Limb (tissue), 2 donors: Measurements from ENCODE around the gene AAR2.

Experiments used
- DNase-seq, 2 donors: peaks; one replicate each; pipeline ENCODE4 v3.0.0-alpha.2; 2016; ENCODE audit errors: extremely low spot score in 2 of 2

Gene AAR2

DNA sequence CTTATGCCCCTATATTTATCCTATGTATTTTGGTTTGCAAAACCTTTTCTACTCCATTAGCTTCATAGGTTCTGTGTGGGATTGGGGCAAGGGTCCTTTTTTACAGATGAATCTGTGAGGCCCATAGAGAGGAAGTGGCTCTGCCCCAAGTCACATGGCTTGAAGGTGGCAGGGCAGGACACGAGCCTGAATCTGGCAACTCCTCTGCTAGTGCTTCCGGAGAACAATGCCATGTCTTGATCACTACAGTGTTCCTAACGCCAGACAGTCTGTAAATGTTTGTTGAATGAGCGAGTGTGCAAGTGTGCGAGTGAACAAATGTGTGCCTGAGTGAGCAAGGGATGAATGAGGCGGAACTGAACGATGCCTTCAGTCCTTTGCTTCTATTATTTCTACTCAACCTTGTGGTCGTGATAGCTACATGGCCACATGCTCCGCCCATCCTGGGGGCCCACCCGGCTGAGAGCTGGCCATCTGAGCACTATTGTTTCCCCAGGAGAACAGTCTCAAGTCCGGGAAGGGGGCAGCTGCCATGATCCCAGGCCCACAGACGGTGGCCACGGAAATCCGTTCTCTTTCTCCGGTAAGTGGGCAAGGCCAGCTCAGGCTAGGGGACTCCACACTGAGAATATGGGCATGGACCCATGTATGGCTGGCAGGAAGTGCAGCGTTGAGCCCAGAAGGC lies 17.8 kb upstream of the AAR2 start:
- DNase-seq = no peak

- no peak for DNase-seq
These were observed 16.5 kb upstream of the AAR2 start for GRCh38 chr20:36219671-36220220.

DNA sequence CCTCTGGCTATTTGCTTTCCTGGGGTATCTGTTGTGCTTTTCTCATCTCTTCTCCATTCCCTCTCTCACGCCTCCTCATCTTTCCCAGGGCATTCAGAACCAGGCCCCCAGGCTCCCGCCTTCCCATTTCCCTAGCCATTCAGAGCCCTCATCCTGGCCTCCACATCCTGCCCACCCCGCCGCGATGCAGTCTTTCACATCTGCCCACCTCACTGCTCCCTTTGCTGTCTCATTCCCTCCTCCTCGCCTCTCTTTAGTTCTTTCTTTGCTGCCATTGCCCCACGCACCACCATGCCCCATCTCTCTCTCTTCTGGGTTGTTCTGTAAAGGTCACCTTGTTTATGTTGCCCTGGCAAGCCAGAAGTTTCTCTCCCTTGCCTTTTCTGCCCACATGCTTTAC lies 10.6 kb upstream of the AAR2 start:
- DNase-seq = no peak

- DNase-seq = no peak
These were observed 7.5 kb upstream of the AAR2 start for GRCh38 chr20:36228770-36229169.

DNA sequence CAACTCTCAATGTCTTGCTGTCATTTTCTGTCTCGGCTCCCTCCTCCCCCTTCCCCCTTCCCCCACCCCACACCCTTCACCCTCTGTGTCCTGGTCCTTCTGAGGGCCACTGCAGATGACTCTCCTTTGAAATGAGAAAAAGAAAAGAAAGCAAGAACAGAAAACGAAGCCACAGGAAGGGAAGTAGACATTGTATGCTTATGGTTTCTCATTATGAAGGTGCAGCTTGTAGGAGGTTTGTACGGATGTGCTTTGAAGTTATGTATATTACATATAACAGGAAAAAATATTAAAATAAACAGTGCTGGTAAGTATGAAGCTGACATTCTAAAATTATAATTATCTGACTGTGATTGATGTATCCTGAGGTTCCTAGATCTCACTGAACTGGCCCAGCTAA lies 6.3 kb upstream of the AAR2 start:
- no peak for DNase-seq

DNA sequence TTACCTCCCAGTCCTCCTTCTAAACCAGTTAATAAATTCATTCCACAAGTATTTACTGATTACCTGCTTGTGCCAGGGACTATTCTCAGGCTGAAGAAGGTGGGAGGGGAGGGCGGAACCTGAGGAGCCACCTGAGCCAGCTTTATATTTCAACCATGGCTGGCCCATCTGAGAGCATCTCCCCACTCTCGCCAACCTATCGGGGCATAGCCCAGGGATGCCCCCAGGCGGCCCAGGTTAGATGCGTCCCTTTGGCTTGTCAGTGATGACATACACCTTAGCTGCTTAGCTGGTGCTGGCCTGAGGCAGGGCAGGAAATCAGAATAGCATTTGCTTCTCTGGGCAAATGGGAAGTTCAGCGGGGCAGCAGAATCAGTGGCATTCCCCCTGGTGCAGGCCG lies 4.9 kb upstream of the AAR2 start:
- DNase-seq = no peak

- DNase-seq = no peak
These were observed 1.4 kb upstream of the AAR2 start for GRCh38 chr20:36234771-36235320.

- no peak for DNase-seq
These were observed 476 bp downstream of the AAR2 start for GRCh38 chr20:36236786-36237121.

DNA sequence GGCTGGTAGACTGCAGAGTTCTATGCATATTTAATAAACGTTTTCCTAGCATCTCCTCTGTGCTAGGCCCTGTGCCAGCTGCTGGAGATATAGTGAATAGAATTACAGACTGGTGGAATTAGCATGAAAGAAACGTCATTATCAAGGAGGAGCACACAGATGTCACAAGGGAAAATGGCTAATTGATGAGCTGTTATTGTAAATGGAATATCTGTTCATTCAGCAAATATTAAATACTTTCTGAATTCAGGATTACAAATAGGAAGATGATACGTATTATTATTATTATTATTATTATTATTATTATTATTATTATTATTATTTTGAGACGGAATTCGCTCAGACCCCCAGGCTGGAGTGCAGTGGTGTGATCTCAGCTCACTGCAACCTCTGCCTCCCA lies 1.2 kb downstream of the AAR2 start:
- DNase-seq = no peak

GRCh38 chr20:36238153-36238552 lies 1.9 kb downstream of the AAR2 start:
- DNase-seq = no peak

DNA sequence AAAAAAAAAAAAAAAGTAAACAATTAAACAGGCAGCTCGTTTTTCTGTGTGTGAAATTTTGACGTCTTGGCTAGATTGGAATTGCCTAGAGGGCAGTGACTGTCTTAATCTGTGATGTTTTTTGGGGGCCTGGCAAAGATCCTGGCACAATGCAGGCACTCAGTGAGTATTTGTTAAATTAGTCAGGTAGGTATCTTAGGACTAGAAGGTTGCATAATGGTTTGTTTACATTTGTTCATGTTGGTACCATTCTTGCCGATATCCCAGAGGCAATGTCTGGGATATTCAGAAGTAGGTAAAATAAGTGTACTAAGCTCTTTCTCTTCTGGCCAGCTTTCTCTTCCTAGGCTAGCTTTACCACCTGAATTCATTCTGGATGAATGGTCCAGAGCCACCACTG lies 2.5 kb downstream of the AAR2 start:
- no peak for DNase-seq

DNA sequence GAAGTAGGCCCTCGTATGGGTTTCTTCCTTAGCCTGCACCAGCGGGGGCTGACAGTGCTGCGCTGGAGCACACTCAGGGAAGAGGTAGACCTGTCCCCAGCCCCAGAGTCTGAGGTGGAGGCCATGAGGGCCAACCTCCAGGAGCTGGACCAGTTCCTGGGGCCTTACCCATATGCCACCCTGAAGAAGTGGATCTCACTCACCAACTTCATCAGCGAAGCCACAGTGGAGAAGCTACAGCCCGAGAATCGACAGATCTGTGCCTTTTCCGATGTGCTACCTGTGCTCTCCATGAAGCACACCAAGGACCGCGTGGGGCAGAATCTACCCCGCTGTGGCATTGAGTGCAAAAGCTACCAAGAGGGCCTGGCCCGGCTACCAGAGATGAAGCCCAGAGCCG lies 3.8 kb downstream of the AAR2 start:
- DNase-seq = no peak

DNA sequence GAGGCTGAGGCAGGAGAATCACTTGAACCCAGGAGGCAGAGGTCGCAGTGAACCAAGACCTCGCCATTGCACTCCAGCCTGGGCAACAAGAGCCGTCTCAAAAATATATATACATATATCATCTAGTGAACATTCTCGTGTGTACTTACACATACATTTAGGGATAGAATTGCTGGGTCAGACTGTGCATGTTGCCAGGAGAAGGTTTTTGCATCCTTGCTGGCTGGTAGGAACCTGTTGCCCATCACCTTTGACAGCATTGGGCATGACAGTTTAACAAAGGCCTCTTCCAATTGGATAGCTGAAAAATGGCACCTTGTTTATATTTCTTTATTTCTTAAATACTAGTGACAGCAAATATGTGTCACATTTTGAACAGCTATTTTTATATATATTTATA lies 5.4 kb downstream of the AAR2 start:
- DNase-seq = no peak

- DNase-seq = no peak
These were observed 7.4 kb downstream of the AAR2 start for GRCh38 chr20:36243726-36244125.

DNA sequence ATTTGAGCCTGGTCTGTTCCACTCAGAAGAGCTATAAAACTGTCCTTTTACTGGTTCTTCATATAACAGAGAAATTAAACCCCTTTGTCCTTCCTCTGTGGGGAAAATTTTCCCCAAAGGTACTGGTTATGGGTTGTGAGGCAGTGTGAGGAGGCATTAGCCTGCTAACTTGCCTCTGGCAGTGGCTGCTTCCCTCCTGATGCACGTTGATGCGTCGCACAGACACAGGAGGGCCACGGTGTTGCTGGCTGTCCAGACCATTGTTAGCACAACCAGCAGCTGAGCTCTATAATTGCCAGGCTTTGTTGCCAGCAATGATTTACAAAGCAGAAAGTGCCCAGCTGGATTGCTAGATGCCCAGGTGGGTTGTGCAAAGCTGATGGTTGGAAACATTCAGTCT lies 10.1 kb downstream of the AAR2 start:
- DNase-seq = no peak

DNA sequence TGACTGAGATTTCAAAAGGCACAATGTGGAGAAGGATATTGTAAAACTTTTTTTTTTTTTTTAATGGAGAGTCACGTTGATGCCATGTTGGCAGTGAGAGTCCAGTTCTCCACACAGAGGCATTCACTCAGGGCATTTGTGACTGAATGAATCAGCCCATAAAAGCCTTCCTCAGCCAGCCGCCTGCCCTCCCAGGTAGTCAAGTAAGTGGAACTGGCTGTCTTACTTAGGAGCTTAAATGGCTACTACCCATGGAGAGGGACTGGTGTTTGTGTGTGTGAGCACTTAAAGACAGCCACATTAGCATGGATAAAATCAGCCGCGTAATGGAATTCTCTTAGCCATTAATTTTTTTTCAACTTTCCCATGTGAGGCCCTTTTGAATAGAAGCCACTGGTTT lies 12.6 kb downstream of the AAR2 start:
- DNase-seq = no peak

GRCh38 chr20:36249450-36249849 lies 13.2 kb downstream of the AAR2 start:
- DNase-seq = no peak

DNA sequence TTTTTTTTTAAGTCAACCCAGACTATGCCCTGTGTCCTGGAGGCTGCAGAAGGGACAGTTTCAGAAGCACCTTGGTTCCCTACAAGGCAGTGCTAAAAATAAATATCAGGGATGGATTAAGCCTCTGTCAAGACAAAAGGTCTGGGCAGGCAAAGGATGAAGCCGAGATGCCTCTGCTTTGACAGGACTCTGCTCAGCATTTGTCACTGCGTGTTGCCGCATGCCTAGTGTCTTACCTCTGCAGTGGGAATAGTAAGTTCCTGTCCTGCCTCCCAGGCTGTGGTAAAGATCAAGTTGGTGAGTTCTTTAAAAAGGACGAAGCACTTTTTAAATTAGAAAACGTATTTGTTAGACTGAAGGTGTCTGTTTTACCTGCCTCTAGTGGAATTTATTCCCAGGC lies 15.1 kb downstream of the AAR2 start:
- DNase-seq = no peak

DNA sequence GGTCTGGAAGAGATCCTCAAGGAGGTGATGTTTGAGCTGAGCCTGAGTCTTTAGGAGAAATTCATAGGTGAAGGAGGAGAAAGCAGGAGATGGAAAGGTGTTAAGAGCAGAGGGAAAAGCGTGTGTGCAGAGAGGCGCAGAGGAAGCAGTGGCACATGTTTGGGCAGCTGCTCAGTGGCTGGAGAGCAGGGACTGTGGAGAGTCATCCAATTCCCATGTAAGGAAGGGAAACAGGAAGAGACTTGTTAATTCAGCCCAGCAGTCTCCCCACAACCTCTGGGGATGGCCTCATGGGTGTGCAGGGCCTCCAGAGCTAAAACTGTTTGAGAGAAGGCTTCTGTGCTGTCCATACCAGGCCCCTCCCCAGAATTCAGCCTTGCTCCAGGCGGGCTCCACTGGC lies 16.2 kb downstream of the AAR2 start:
- DNase-seq = no peak

GRCh38 chr20:36253036-36253435 lies 16.8 kb downstream of the AAR2 start:
- DNase-seq = no peak

DNA sequence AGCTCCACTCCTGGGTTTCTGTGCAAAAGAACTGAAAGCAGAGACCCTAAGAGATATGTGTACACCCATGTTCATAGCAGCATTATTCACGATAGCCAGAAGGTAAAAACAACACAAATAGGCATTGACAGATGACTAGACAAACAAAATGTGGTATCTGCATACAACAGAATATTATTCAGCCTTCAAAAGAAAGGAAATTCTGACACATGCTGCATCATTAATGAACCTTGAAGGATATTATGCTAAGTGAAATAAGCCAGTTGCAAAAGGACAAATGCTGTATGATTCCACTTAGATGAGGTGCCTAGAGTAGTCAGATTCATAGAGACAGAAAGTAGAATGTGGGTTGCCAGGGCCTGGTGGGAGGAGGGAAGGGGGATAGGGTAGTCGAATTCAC lies 17.8 kb downstream of the AAR2 start:
- DNase-seq = no peak

- no peak for DNase-seq
These were observed 19.2 kb downstream of the AAR2 start for GRCh38 chr20:36255445-36255844.

- no peak for DNase-seq
These were observed 23.1 kb downstream of the AAR2 start for GRCh38 chr20:36259177-36260061.
